ENCODE data around the gene FAM78A. TPM values are rescaled to one million over a fixed set of nuclear protein-coding genes. Genes with fewer than 3 reads are reported as not detected.
A peak's percentile ranks its signal among the peaks of the same experiment; 100 is the strongest.

FAM78A gene
- total RNA-seq, 3 donors from 2014 or later, result 24.1 to 31.3 (median 29.8) TPM

DNA sequence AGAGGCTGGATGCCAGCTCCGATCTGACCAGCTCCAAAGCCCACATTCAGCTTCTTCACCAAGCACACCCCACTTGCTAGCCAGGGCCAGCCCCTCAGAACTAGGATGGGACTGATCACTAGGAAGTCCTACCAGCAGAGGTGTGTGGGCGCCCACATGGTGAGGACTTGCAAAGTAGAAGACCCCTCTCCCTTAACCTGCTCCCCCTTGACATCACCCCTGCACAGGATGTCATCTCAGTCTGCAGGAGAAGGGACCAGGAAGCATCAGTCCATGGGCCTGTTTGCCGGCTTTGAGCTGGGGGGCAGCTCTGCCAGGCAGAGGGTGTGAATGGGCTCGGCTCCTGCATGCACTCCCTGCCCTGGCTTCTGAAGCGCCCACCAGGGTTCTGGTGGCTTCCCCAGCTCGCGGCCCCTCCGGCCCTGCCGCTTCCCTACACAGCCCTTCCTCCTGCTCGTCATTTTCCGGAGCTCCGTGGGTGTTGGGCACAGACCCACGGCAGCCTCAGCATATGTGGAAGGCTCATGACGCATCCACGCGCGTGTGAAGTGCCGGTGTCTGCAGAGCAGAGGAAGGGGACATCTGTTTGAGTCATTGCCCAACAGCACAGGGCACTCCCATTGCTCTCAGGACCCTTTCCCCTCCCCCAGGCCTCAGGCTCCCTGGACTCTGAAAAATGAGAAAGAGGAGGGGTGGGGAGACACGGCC lies 3.7 kb upstream of the FAM78A start:
- Mint-ChIP-seq H3K9me3 (no peaks in the 10 kb centered on the region), H3K4me1 (ENCODE audit: low read depth) (peaks cover 21% of the 10 kb centered on the region), H3K36me3 (ENCODE audit: insufficient read depth) (no peaks in the 10 kb centered on the region), H3K4me3 (no peak overlapping the region), H3K27me3 (ENCODE audit: low read depth) (peaks cover 9% of the 10 kb centered on the region)
- no peak for ATAC-seq
- no peak for DNase-seq

- Mint-ChIP-seq H3K36me3 (ENCODE audit: insufficient read depth) (no peaks in the 10 kb centered on the region), H3K27me3 (ENCODE audit: low read depth) (peaks cover 9% of the 10 kb centered on the region), H3K4me1 (ENCODE audit: low read depth) (peaks cover 21% of the 10 kb centered on the region), H3K9me3 (no peaks in the 10 kb centered on the region), H3K4me3 (peak overlapping the region; percentile 83)
- ATAC-seq (no peak), DNase-seq (no peak)
These were observed 3.0 kb upstream of the FAM78A start for GRCh38 chr9:131279196-131279862.

GRCh38 chr9:131278702-131279111 lies 2.4 kb upstream of the FAM78A start:
- Mint-ChIP-seq H3K27me3 (ENCODE audit: low read depth) (peaks cover 9% of the 10 kb centered on the region), H3K36me3 (ENCODE audit: insufficient read depth) (no peaks in the 10 kb centered on the region), H3K4me3 (peak overlapping the region; percentile 83), H3K4me1 (ENCODE audit: low read depth) (peaks cover 21% of the 10 kb centered on the region), H3K9me3 (no peaks in the 10 kb centered on the region)
- DNase-seq (no peak), ATAC-seq (no peak)

- no peaks in the 10 kb centered on the region for H3K9me3 Mint-ChIP-seq
- peak; percentile 47 to 49 for ATAC-seq
- peak; percentile 62 for DNase-seq
- peaks cover 9% of the 10 kb centered on the region for H3K27me3 Mint-ChIP-seq (ENCODE audit: low read depth)
- peak overlapping the region; percentile 83 for H3K4me3 Mint-ChIP-seq
- H3K36me3 Mint-ChIP-seq (ENCODE audit: insufficient read depth), result no peaks in the 10 kb centered on the region
- peaks cover 22% of the 10 kb centered on the region for H3K4me1 Mint-ChIP-seq (ENCODE audit: low read depth)
These were observed 1.8 kb upstream of the FAM78A start for GRCh38 chr9:131277910-131278701.

GRCh38 chr9:131277287-131277909 lies 1.1 kb upstream of the FAM78A start:
- peaks cover 26% of the 10 kb centered on the region for H3K4me1 Mint-ChIP-seq (ENCODE audit: low read depth)

DNA sequence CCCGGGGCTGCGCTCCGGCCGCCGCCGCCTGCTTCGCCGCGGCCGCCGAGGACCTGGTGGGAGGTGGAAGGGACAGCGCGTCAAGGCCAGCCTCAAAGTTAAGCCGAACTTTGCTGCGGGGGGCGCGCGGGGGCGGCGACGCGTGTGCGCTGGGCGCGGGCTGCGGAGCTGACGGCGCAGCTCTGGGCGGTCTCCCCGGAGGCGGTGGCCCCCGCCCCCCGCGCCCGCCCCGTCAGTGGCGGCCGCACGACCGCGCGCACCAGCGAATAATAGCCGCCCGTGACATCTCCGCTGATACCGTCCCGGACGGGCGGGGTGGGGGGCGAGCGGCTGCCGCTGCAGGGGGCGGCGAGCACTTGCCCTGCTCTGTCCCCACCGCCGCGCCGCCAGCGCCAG lies 579 bp upstream of the FAM78A start:
- ATAC-seq (peak; percentile 46), DNase-seq (no peak)
- Mint-ChIP-seq H3K4me3 (peak overlapping the region; percentile 59), H3K9me3 (no peaks in the 10 kb centered on the region), H3K36me3 (ENCODE audit: insufficient read depth) (no peaks in the 10 kb centered on the region), H3K27me3 (ENCODE audit: low read depth) (peaks cover 4% of the 10 kb centered on the region), H3K4me1 (ENCODE audit: low read depth) (peaks cover 26% of the 10 kb centered on the region)

More at GRCh38 chr9:131277287-131277909, 1.1 kb upstream of the FAM78A start:
- DNase-seq (no peak), ATAC-seq (peak; percentile 5 to 14)
- H3K9me3 Mint-ChIP-seq, result no peaks in the 10 kb centered on the region
- peaks cover 9% of the 10 kb centered on the region for H3K27me3 Mint-ChIP-seq (ENCODE audit: low read depth)
- no peaks in the 10 kb centered on the region for H3K36me3 Mint-ChIP-seq (ENCODE audit: insufficient read depth)
- H3K4me3 Mint-ChIP-seq, result peak overlapping the region; percentile 19

DNA sequence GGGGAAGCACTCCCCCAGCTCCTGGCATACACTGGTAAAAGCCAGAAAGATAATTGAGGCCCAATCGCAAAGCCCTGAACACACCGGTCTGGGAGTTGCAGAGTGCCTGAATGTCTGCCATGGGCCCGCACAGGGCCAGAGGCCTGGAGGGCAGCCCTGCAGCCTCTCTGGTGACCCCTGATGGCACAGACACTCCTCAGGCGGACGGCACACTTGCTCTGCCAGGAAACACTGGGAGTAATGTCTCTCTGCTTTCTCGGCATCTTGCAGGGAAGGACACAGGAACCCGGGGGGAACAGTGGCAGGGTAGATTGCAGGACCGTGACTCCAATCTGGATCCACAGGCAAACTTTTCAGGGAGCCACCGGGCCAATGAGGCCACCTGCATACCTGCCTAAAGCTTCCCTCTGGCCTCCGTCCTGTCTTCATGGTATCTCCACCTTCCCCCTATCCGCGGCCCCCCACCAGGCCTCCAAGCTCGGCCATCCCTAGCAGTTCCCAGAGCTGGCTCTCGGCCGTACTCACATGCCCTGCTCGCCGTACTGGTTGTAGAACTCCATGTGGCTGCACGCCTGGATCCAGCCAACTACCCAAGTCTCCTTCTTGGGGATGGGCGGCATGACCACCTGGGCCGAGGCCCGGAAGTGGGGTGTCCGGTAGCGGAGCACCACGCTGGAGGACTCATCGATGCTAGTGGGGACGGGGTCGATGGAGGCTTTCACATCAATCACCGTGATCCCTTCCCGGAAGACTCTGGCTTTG lies 797 bp downstream of the FAM78A start:
- no peak for DNase-seq
- Mint-ChIP-seq H3K27me3 (ENCODE audit: low read depth) (no peaks in the 10 kb centered on the region), H3K36me3 (ENCODE audit: insufficient read depth) (no peaks in the 10 kb centered on the region), H3K9me3 (no peaks in the 10 kb centered on the region), H3K4me1 (ENCODE audit: low read depth) (peaks cover 35% of the 10 kb centered on the region), H3K4me3 (peak overlapping the region; percentile 88)
- ATAC-seq, result peak; percentile 2 to 3

DNA sequence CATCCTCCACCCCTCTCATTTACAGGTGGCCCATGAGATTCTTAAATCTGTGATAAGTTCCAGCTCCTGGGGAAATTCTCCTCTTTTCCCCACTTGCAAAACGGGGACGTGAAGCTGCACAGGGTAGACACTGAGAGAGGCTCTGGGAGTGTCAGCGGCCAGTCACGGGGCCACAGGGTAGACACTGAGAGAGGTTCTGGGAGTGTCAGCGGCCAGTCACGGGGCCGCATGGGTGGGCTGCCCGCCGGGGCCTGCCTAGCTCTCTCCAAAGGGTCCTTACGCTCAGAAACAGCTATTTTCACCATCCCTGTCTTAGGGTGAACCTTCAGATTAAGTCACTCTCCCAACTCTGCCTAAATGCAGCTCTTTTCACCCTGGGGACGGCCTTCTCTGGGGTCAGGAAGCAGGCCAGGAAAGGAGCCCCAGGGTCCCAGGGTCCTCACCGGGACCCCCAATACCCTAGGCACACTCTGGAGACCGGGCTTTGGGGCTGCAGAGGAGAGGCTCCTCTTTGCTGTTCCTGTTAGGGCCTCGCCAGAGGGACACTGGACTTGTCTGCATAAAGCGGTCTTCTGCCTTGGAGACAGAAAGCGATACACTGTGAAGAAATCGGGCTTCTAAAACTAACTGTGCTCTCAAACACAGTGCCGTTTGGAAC lies 1.5 kb downstream of the FAM78A start:
- ATAC-seq (peak in 1 of 2 donors; percentile 12), DNase-seq (no peak)
- no peaks in the 10 kb centered on the region for H3K27me3 Mint-ChIP-seq (ENCODE audit: low read depth)
- no peaks in the 10 kb centered on the region for H3K36me3 Mint-ChIP-seq (ENCODE audit: insufficient read depth)
- H3K4me3 Mint-ChIP-seq, result peak overlapping the region; percentile 88
- H3K4me1 Mint-ChIP-seq (ENCODE audit: low read depth), result peaks cover 41% of the 10 kb centered on the region
- no peaks in the 10 kb centered on the region for H3K9me3 Mint-ChIP-seq

- Mint-ChIP-seq H3K4me1 (ENCODE audit: low read depth) (peaks cover 46% of the 10 kb centered on the region), H3K4me3 (peak overlapping the region; percentile 88), H3K36me3 (ENCODE audit: insufficient read depth) (no peaks in the 10 kb centered on the region), H3K27me3 (ENCODE audit: low read depth) (no peaks in the 10 kb centered on the region), H3K9me3 (no peaks in the 10 kb centered on the region)
- DNase-seq (no peak), ATAC-seq (no peak)
These were observed 2.2 kb downstream of the FAM78A start for GRCh38 chr9:131273856-131274673.

DNA sequence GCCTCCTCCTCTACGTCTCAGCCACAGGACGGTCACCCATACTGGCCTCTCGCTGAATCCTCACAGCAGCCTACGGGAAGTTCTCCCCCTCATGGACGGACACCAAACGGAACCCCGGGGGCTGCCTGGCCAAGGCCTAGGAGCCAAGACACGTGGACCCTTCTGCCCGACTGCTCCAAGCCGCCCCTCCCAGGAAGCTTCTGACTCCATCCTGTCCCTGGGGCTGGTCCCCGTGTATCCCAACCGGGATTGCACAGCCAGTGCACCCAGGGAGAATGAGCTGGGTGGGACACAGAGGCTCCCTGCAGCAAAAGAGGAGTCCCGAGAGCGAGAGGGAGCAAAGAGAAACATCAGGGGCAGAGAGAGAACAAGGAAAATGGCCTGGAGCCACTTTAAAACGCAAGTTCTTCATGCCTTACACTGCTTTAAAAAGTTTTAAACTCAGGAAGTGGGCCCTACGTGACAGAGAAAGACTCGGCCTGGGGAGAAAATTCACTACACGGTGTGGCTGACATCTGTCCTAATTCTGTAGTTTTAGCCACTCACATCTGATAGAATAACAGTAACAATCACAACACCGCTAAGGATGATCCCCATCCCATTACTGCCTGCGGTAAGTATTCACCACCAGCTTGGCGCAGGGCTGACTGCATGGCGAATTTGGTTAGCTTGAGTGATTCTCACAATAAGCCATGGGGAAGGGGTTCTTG lies 3.0 kb downstream of the FAM78A start:
- H3K9me3 Mint-ChIP-seq, result no peaks in the 10 kb centered on the region
- H3K4me1 Mint-ChIP-seq (ENCODE audit: low read depth), result peaks cover 44% of the 10 kb centered on the region
- peak overlapping the region; percentile 88 for H3K4me3 Mint-ChIP-seq
- no peak for DNase-seq
- no peak for ATAC-seq
- no peaks in the 10 kb centered on the region for H3K36me3 Mint-ChIP-seq (ENCODE audit: insufficient read depth)
- H3K27me3 Mint-ChIP-seq (ENCODE audit: low read depth), result no peaks in the 10 kb centered on the region

GRCh38 chr9:131272212-131272611 lies 4.1 kb downstream of the FAM78A start:
- no peak for ATAC-seq

GRCh38 chr9:131271506-131271931 lies 4.8 kb downstream of the FAM78A start:
- ATAC-seq, result no peak
- no peaks in the 10 kb centered on the region for H3K27me3 Mint-ChIP-seq (ENCODE audit: low read depth)
- H3K4me3 Mint-ChIP-seq, result peak overlapping the region; percentile 88
- no peaks in the 10 kb centered on the region for H3K36me3 Mint-ChIP-seq (ENCODE audit: insufficient read depth)
- no peaks in the 10 kb centered on the region for H3K9me3 Mint-ChIP-seq
- DNase-seq, result no peak
- peaks cover 56% of the 10 kb centered on the region for H3K4me1 Mint-ChIP-seq (ENCODE audit: low read depth)

More at GRCh38 chr9:131272212-131272611, 4.1 kb downstream of the FAM78A start:
- H3K4me3 Mint-ChIP-seq, result peak overlapping the region; percentile 88
- H3K9me3 Mint-ChIP-seq, result no peaks in the 10 kb centered on the region
- H3K27me3 Mint-ChIP-seq (ENCODE audit: low read depth), result no peaks in the 10 kb centered on the region
- peaks cover 49% of the 10 kb centered on the region for H3K4me1 Mint-ChIP-seq (ENCODE audit: low read depth)
- no peak for DNase-seq
- H3K36me3 Mint-ChIP-seq (ENCODE audit: insufficient read depth), result no peaks in the 10 kb centered on the region

Data from activated T-cell treated with anti-CD3 and anti-CD28 coated beads, Interleukin-2, amount 50 U/mL, for 4 hours (primary cell).